ENCODE results near the gene APOBR.
A peak's percentile ranks its signal among the peaks of the same experiment; 100 is the strongest.

APOBR gene

GRCh38 chr16:28537076-28537475 is 42.6 kb downstream of the APOBR start:
- Histone ChIP-seq H2BK12ac (ENCODE audit: low read length in 2 of 2) (no peak overlapping the region), H3K4me2 (ENCODE audit: low read length, poor library complexity, severe bottlenecking) (no peak overlapping the region), H2BK5ac (ENCODE audit: low read depth, low read length, poor library complexity, severe bottlenecking) (no peak overlapping the region), H4K8ac (ENCODE audit: low read length) (peak overlapping the region; percentile 50), H3K79me1 (replicated peaks; ENCODE audit: low read length, poor library complexity, severe bottlenecking) (no peaks in the 10 kb centered on the region), H2AK5ac (ENCODE audit: low read length, severe bottlenecking) (no peak overlapping the region), H2BK120ac (ENCODE audit: low read depth, low read length) (no peak overlapping the region), H2AFZ (ENCODE audit: low read depth, low read length) (no peak overlapping the region), H3K14ac (ENCODE audit: low read length in 2 of 2) (no peak overlapping the region), H3K36me3 (ENCODE audit: control insufficient read depth in 1 of 2, insufficient read depth in 2 of 2, low read depth in 1 of 2, low read length in 2 of 2) (peaks cover 0 to 33% of the 10 kb centered on the region in 2 experiments), H2BK15ac (ENCODE audit: low read depth, poor library complexity, severe bottlenecking) (no peak overlapping the region), H3K4me3 (ENCODE audit: insufficient read depth in 1 of 2, low read depth in 1 of 2, low read length in 2 of 2) (peak overlapping the region in 1 of 2 experiments; percentile 86), H3K4me1 (ENCODE audit: control insufficient read depth, insufficient read depth, low read depth, low read length) (peaks cover 6% of the 10 kb centered on the region), H3K18ac (ENCODE audit: low read depth in 1 of 2, low read length in 2 of 2) (no peak overlapping the region), H3K9ac (ENCODE audit: low read length) (peak overlapping the region; percentile 97), H3K23ac (ENCODE audit: low read length in 2 of 2) (peak overlapping the region in 1 of 2 experiments; percentile 6), H3K27me3 (ENCODE audit: control insufficient read depth in 1 of 2, insufficient read depth in 1 of 2, low read length in 2 of 2) (no peaks in the 10 kb centered on the region), H3K9me3 (ENCODE audit: control insufficient read depth, low read length) (no peaks in the 10 kb centered on the region), H3K4ac (ENCODE audit: low read depth in 1 of 2, low read length in 2 of 2) (no peak overlapping the region), H3K27ac (ENCODE audit: low read length, poor library complexity, severe bottlenecking) (no peak overlapping the region), H4K91ac (ENCODE audit: low read length) (no peak overlapping the region)
- DNase-seq = no peak
- WGBS = 90% methylated on average over 6 of the region's 6 CpGs

GRCh38 chr16:28537964-28538732 is 43.7 kb downstream of the APOBR start:
- no peak overlapping the region for H2BK5ac ChIP-seq (ENCODE audit: low read depth, low read length, poor library complexity, severe bottlenecking)
- peak overlapping the region; percentile 97 for H3K9ac ChIP-seq (ENCODE audit: low read length)
- H3K23ac ChIP-seq (ENCODE audit: low read length in 2 of 2) = no peak overlapping the region
- no peak overlapping the region for H2BK12ac ChIP-seq (ENCODE audit: low read length in 2 of 2)
- 92% methylated on average over 13 of the region's 13 CpGs for WGBS
- H3K27ac ChIP-seq (ENCODE audit: low read length, poor library complexity, severe bottlenecking) = no peak overlapping the region
- H3K14ac ChIP-seq (ENCODE audit: low read length in 2 of 2) = no peak overlapping the region
- H3K27me3 ChIP-seq (ENCODE audit: control insufficient read depth in 1 of 2, insufficient read depth in 1 of 2, low read length in 2 of 2) = no peaks in the 10 kb centered on the region
- peak overlapping the region; percentile 30 for H4K91ac ChIP-seq (ENCODE audit: low read length)
- no peak overlapping the region for H2AK5ac ChIP-seq (ENCODE audit: low read length, severe bottlenecking)
- peaks cover 4% of the 10 kb centered on the region for H3K4me1 ChIP-seq (ENCODE audit: control insufficient read depth, insufficient read depth, low read depth, low read length)
- peaks cover 0 to 31% of the 10 kb centered on the region in 2 experiments for H3K36me3 ChIP-seq (ENCODE audit: control insufficient read depth in 1 of 2, insufficient read depth in 2 of 2, low read depth in 1 of 2, low read length in 2 of 2)
- no peaks in the 10 kb centered on the region for H3K79me1 ChIP-seq (replicated peaks; ENCODE audit: low read length, poor library complexity, severe bottlenecking)
- no peak overlapping the region for H2BK15ac ChIP-seq (ENCODE audit: low read depth, poor library complexity, severe bottlenecking)
- H3K4ac ChIP-seq (ENCODE audit: low read depth in 1 of 2, low read length in 2 of 2) = no peak overlapping the region
- H3K4me2 ChIP-seq (ENCODE audit: low read length, poor library complexity, severe bottlenecking) = no peak overlapping the region
- H2BK120ac ChIP-seq (ENCODE audit: low read depth, low read length) = no peak overlapping the region
- no peaks in the 10 kb centered on the region for H3K9me3 ChIP-seq (ENCODE audit: control insufficient read depth, low read length)
- H3K4me3 ChIP-seq (ENCODE audit: insufficient read depth in 1 of 2, low read depth in 1 of 2, low read length in 2 of 2) = peak overlapping the region in 1 of 2 experiments; percentile 86
- no peak overlapping the region for H3K18ac ChIP-seq (ENCODE audit: low read depth in 1 of 2, low read length in 2 of 2)
- no peak overlapping the region for H2AFZ ChIP-seq (ENCODE audit: low read depth, low read length)
- DNase-seq = no peak
- no peak overlapping the region for H4K8ac ChIP-seq (ENCODE audit: low read length)

GRCh38 chr16:28538733-28539596 is 44.5 kb downstream of the APOBR start, which contains the start of gene NUPR1:
NUPR1 (minus strand) TSS chr16:28538974; CDS start chr16:28538907, 67 bp downstream.
- peak within 1 kb of the TSS in 1 of 2 experiments; percentile 86 for H3K4me3 ChIP-seq (ENCODE audit: insufficient read depth in 1 of 2, low read depth in 1 of 2, low read length in 2 of 2)
- peaks cover 3% of the 10 kb centered on the region for H3K4me1 ChIP-seq (ENCODE audit: control insufficient read depth, insufficient read depth, low read depth, low read length)
- H3K4ac ChIP-seq (ENCODE audit: low read depth in 1 of 2, low read length in 2 of 2) = no peak within 1 kb of the TSS
- peak within 1 kb of the TSS; percentile 57 for H4K8ac ChIP-seq (ENCODE audit: low read length)
- peak within 1 kb of the TSS; percentile 8 for H2BK15ac ChIP-seq (ENCODE audit: low read depth, poor library complexity, severe bottlenecking)
- H2BK12ac ChIP-seq (ENCODE audit: low read length in 2 of 2) = no peak within 1 kb of the TSS
- peak; percentile 73 for DNase-seq
- no peaks in the 10 kb centered on the region for H3K79me1 ChIP-seq (replicated peaks; ENCODE audit: low read length, poor library complexity, severe bottlenecking)
- no peak within 1 kb of the TSS for H2BK120ac ChIP-seq (ENCODE audit: low read depth, low read length)
- no peak within 1 kb of the TSS for H2BK5ac ChIP-seq (ENCODE audit: low read depth, low read length, poor library complexity, severe bottlenecking)
- peak within 1 kb of the TSS; percentile 97 for H3K9ac ChIP-seq (ENCODE audit: low read length)
- WGBS = 77% methylated on average over 21 of the region's 22 CpGs
- no peak within 1 kb of the TSS for H2AK5ac ChIP-seq (ENCODE audit: low read length, severe bottlenecking)
- H4K91ac ChIP-seq (ENCODE audit: low read length) = peak within 1 kb of the TSS; percentile 67
- peaks cover 0 to 30% of the 10 kb centered on the region in 2 experiments for H3K36me3 ChIP-seq (ENCODE audit: control insufficient read depth in 1 of 2, insufficient read depth in 2 of 2, low read depth in 1 of 2, low read length in 2 of 2)
- no peak within 1 kb of the TSS for H3K18ac ChIP-seq (ENCODE audit: low read depth in 1 of 2, low read length in 2 of 2)
- no peak within 1 kb of the TSS for H3K23ac ChIP-seq (ENCODE audit: low read length in 2 of 2)
- H3K27me3 ChIP-seq (ENCODE audit: control insufficient read depth in 1 of 2, insufficient read depth in 1 of 2, low read length in 2 of 2) = no peaks in the 10 kb centered on the region
- no peak within 1 kb of the TSS for H2AFZ ChIP-seq (ENCODE audit: low read depth, low read length)
- H3K9me3 ChIP-seq (ENCODE audit: control insufficient read depth, low read length) = no peaks in the 10 kb centered on the region
- H3K14ac ChIP-seq (ENCODE audit: low read length in 2 of 2) = no peak within 1 kb of the TSS
- no peak within 1 kb of the TSS for H3K27ac ChIP-seq (ENCODE audit: low read length, poor library complexity, severe bottlenecking)
- H3K4me2 ChIP-seq (ENCODE audit: low read length, poor library complexity, severe bottlenecking) = no peak within 1 kb of the TSS

GRCh38 chr16:28540346-28540745 is 45.9 kb downstream of the APOBR start:
- peaks cover 3% of the 10 kb centered on the region for H3K4me1 ChIP-seq (ENCODE audit: control insufficient read depth, insufficient read depth, low read depth, low read length)
- H3K79me1 ChIP-seq (replicated peaks; ENCODE audit: low read length, poor library complexity, severe bottlenecking) = no peaks in the 10 kb centered on the region
- no peak overlapping the region for H4K8ac ChIP-seq (ENCODE audit: low read length)
- WGBS = 92% methylated on average over 3 of the region's 3 CpGs
- no peak overlapping the region for H3K14ac ChIP-seq (ENCODE audit: low read length in 2 of 2)
- H3K27me3 ChIP-seq (ENCODE audit: control insufficient read depth in 1 of 2, insufficient read depth in 1 of 2, low read length in 2 of 2) = no peaks in the 10 kb centered on the region
- no peak overlapping the region for H2BK15ac ChIP-seq (ENCODE audit: low read depth, poor library complexity, severe bottlenecking)
- H2AK5ac ChIP-seq (ENCODE audit: low read length, severe bottlenecking) = no peak overlapping the region
- peaks cover 0 to 18% of the 10 kb centered on the region in 2 experiments for H3K36me3 ChIP-seq (ENCODE audit: control insufficient read depth in 1 of 2, insufficient read depth in 2 of 2, low read depth in 1 of 2, low read length in 2 of 2)
- no peak overlapping the region for H3K27ac ChIP-seq (ENCODE audit: low read length, poor library complexity, severe bottlenecking)
- no peak overlapping the region for H3K4ac ChIP-seq (ENCODE audit: low read depth in 1 of 2, low read length in 2 of 2)
- no peak overlapping the region for H3K4me3 ChIP-seq (ENCODE audit: insufficient read depth in 1 of 2, low read depth in 1 of 2, low read length in 2 of 2)
- H3K9ac ChIP-seq (ENCODE audit: low read length) = no peak overlapping the region
- no peak overlapping the region for H4K91ac ChIP-seq (ENCODE audit: low read length)
- H3K23ac ChIP-seq (ENCODE audit: low read length in 2 of 2) = no peak overlapping the region
- H3K4me2 ChIP-seq (ENCODE audit: low read length, poor library complexity, severe bottlenecking) = no peak overlapping the region
- H2BK5ac ChIP-seq (ENCODE audit: low read depth, low read length, poor library complexity, severe bottlenecking) = no peak overlapping the region
- no peak overlapping the region for H3K18ac ChIP-seq (ENCODE audit: low read depth in 1 of 2, low read length in 2 of 2)
- DNase-seq = no peak
- H3K9me3 ChIP-seq (ENCODE audit: control insufficient read depth, low read length) = no peaks in the 10 kb centered on the region
- no peak overlapping the region for H2BK12ac ChIP-seq (ENCODE audit: low read length in 2 of 2)
- H2BK120ac ChIP-seq (ENCODE audit: low read depth, low read length) = no peak overlapping the region
- no peak overlapping the region for H2AFZ ChIP-seq (ENCODE audit: low read depth, low read length)
